BE2C (cell line): ENCODE measurements around the gene PCDHGA12.
"Not testable (repeated sequence)": the region's sequence is repeated elsewhere in the genome, so short reads cannot be mapped to it uniquely, and the experiment has no call there.

Experiments used
- DNase-seq: peaks from one replicate; pipeline ENCODE4 v3.0.0-alpha.2; 2020
- H3K27me3 ChIP-seq: fragments of 250-450 bp; sonication (Bioruptor Pico); 2 replicates; pipeline ENCODE4 v1.5.1; 2020; ENCODE audit warnings: mild to moderate bottlenecking
- H3K36me3 ChIP-seq: fragments of 250-450 bp; sonication (Bioruptor Pico); 2 replicates; pipeline ENCODE4 v1.5.1; 2020; ENCODE audit warnings: mild to moderate bottlenecking
- H3K4me1 ChIP-seq: fragments of 250-450 bp; sonication (Bioruptor Pico); 2 replicates; pipeline ENCODE4 v1.5.1; 2020
- H3K4me3 ChIP-seq: 2 replicates; pipeline ENCODE4 v1.5.1; 2011; ENCODE audit warnings: low read depth, low read length
- H3K9me3 ChIP-seq: fragments of 250-450 bp; sonication (Bioruptor Pico); 2 replicates; pipeline ENCODE4 v1.5.1; 2020
- TF ChIP-seq, protein P1 (sequence below): IDR thresholded peaks from 2 replicates; pipeline ENCODE4 v1.5.1; 2012; ENCODE audit warnings: mild to moderate bottlenecking, low read depth, low read length

PCDHGA12 gene

GRCh38 chr5:141409598-141410306, 20.6 kb upstream of the PCDHGA12 start:
- Histone ChIP-seq H3K4me1 (no peaks in the 10 kb centered on the region), H3K27me3 (no peaks in the 10 kb centered on the region), H3K36me3 (no peaks in the 10 kb centered on the region), H3K4me3 (no peak overlapping the region), H3K9me3 (no peaks in the 10 kb centered on the region; the same call in none of the 2 replicates)
- DNase-seq, result no peak
- TF ChIP-seq, protein P1, sequence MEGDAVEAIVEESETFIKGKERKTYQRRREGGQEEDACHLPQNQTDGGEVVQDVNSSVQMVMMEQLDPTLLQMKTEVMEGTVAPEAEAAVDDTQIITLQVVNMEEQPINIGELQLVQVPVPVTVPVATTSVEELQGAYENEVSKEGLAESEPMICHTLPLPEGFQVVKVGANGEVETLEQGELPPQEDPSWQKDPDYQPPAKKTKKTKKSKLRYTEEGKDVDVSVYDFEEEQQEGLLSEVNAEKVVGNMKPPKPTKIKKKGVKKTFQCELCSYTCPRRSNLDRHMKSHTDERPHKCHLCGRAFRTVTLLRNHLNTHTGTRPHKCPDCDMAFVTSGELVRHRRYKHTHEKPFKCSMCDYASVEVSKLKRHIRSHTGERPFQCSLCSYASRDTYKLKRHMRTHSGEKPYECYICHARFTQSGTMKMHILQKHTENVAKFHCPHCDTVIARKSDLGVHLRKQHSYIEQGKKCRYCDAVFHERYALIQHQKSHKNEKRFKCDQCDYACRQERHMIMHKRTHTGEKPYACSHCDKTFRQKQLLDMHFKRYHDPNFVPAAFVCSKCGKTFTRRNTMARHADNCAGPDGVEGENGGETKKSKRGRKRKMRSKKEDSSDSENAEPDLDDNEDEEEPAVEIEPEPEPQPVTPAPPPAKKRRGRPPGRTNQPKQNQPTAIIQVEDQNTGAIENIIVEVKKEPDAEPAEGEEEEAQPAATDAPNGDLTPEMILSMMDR, result no peak

DNA sequence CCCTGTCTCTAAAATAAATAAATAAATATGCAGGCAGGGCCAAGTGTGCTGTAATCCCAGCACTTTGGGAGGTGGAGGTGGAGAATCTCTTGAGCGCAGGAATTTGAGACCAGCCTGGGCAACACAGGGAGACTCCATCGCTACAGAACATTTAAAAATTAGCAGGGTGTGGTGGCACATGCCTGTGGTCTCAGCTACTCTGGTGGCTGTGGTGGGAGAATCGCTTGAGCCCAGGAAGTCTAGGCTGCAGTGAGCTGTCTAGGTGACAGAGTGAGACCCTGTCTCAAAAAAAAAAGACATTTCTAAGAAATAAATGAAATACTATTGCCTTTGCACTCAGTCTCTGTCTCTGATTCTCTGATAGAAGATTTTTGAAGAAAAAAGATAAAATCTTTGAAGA, 18.7 kb upstream of the PCDHGA12 start:
- Histone ChIP-seq H3K9me3 (no peaks in the 10 kb centered on the region), H3K27me3 (no peaks in the 10 kb centered on the region), H3K36me3 (no peaks in the 10 kb centered on the region), H3K4me3 (no peak overlapping the region), H3K4me1 (no peaks in the 10 kb centered on the region)
- DNase-seq, result no peak
- TF ChIP-seq, protein P1, result no peak

DNA sequence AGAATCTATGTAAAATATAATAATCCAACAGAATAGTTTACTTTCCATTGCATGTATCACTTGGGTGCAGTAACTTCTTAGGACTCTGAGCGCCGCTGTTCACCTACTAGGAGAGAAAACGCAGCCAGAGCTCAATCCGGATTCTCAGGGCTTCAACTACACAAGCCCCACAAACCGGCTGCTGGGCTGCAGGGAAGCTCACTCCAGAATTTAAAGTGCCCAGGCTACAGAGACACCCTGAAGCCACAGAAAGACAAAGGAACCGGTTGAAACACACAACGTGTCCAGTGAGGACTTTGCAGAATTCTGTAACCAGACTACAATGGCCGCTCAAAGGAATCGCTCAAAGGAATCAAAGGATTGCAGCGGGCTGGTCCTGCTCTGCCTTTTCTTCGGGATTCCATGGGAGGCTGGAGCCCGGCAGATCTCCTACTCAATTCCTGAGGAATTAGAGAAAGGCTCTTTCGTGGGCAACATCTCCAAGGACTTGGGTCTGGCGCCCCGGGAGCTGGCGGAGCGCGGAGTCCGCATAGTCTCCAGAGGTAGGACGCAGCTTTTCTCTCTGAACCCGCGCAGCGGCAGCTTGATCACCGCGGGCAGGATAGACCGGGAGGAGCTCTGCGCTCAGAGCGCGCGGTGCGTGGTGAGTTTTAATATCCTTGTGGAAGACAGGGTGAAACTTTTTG, 17.3 kb upstream of the PCDHGA12 start, which contains the start of gene PCDHGA10:
PCDHGA10 (plus strand) TSS at position 134 of the 686 bp plus-strand sequence; CDS start at position 323, 189 bp downstream.
- no peaks in the 10 kb centered on the region; the same call in 1 of the 2 replicates for H3K9me3 ChIP-seq

GRCh38 chr5:141413540-141414069, 16.7 kb upstream of the PCDHGA12 start:
- no peaks in the 10 kb centered on the region for H3K4me1 ChIP-seq
- no peaks in the 10 kb centered on the region for H3K27me3 ChIP-seq
- no peak for DNase-seq
- H3K36me3 ChIP-seq, result no peaks in the 10 kb centered on the region
- no peak overlapping the region for H3K4me3 ChIP-seq
- no peaks in the 10 kb centered on the region; the same call in 1 of the 2 replicates for H3K9me3 ChIP-seq
- TF ChIP-seq, protein P1, result no peak

More for the DNA sequence above, 17.3 kb upstream of the PCDHGA12 start, which contains the start of gene PCDHGA10:
- no peak within 1 kb of the TSS for H3K4me3 ChIP-seq
- no peaks in the 10 kb centered on the region for H3K27me3 ChIP-seq
- no peaks in the 10 kb centered on the region for H3K36me3 ChIP-seq
- TF ChIP-seq, protein P1, result peak; percentile 50
- peak; percentile 49 for DNase-seq
- H3K4me1 ChIP-seq, result no peaks in the 10 kb centered on the region

DNA sequence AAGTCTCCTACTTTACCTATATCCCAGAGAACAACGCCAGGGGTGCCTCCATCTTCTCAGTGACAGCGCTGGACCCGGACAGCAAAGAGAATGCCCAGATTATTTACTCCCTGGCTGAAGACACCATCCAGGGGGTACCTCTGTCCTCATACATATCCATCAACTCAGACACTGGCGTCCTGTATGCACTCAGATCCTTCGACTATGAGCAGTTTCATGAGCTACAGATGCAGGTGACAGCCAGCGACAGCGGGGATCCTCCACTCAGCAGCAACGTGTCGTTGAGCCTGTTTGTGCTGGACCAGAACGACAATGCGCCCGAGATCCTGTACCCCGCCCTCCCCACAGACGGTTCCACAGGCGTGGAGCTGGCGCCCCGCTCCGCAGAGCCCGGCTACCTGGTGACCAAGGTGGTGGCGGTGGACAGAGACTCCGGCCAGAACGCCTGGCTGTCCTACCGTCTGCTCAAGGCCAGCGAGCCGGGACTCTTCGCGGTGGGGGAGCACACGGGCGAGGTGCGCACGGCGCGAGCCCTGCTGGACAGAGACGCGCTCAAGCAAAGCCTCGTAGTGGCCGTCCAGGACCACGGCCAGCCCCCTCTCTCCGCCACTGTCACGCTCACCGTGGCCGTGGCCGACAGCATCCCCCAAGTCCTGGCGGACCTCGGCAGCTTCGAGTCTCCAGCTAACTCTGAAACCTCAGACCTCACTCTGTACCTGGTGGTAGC, 15.6 kb upstream of the PCDHGA12 start:
- H3K27me3 ChIP-seq, H3K4me1 ChIP-seq, H3K36me3 ChIP-seq, H3K9me3 ChIP-seq, H3K4me3 ChIP-seq, DNase-seq: not testable (repeated sequence)

- not testable (repeated sequence) for H3K4me1 ChIP-seq, DNase-seq, H3K27me3 ChIP-seq, H3K36me3 ChIP-seq, H3K4me3 ChIP-seq, H3K9me3 ChIP-seq
These were observed 15.1 kb upstream of the PCDHGA12 start for GRCh38 chr5:141415275-141415618.
